DMS 273 (cell line): ENCODE measurements around the gene ZNF331.

Experiments
- DNase-seq: peaks from one replicate; lab custom pipeline; 2025; ENCODE audit not compliant: unreplicated experiment; lab: John Stamatoyannopoulos, UW

The ZNF331 gene

DNA sequence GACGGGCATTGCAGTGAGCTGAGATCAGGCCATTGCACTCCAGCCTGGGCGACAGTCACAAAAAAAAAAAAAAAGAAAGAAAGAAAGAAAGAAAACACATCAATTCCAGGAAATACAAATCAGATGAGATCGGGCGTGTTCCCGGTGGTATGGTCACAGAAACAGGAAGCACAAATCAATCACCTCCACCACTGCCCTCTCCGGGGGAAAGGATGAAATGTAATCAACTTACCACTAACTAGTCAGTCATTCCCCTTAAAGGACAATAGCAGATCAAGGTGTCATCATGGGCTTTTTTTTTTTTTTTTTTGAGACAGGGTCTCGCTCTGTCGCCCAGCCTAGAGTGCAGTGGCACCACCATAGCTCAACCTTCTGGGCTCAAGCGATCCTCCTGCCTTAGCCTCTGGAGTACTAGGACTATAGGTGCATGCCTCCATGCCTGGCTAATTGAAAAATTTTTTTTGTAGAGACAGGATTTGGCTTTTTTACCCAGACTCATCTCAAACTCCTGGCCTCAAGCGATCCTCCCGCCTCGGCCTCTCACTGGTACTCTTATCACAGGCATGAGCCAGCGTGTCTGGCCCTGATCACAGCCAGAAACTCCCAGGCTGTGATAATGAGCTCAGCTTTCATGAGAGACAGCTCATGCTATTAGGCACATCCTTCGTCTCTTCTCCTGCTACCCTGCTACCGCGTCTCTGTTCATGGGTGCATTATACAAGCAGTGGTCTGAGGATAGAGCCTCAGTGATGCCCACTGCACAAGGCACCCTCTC, 87.0 kb downstream of the ZNF331 start:
- no peak for DNase-seq

DNA sequence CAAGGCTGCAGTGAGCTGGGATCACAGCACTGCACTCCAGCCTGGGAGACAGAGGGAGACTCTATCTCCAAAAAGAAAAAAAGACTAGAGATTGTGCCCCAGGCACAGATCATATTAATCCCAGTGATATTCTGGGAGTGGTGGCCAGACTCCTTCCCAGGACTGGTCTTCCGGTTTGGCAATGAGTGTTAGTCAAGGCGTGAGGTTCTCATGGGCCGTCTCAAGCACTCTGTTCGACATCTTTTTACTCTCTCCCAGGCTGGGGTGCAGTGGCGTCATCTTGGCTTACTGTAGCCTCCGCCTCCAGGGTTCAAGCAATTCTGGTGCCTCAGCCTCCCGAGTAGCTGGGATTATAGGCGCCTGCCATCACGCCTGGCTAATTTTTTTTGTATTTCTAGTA, 88.5 kb downstream of the ZNF331 start:
- no peak for DNase-seq

DNA sequence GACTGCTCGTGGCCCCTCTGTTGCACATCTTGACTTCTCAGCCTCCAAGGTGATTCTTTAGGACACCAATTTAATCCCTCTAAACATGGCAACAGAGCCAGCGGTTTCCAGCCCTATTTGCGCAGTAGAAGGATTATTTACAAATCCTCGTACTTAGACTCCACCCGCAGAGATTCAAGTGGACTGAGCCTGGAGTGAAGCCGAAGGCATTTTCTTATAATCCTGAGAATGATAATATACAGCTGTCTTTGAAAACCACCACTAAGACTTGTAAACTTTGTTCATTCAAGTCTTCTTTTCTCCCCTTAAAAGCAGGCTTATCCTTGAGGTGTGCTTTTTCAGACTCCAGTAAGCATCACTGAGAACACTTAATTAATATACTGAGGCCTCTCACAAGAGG, 89.0 kb downstream of the ZNF331 start:
- DNase-seq, result no peak
